ENCODE results near the gene ADGRD1. TPM values are rescaled to one million over a fixed set of nuclear protein-coding genes. Genes with fewer than 3 reads are reported as not detected.

Gene ADGRD1
- total and polyA plus RNA-seq, 12 donors = 0.87 to 6.0 (median 1.6) TPM

GRCh38 chr12:130924966-130925665 is 28.6 kb upstream of the ADGRD1 start:
- Histone ChIP-seq H3K9me3 (replicated peaks in 1 of 3) (no peaks in the 10 kb centered on the region), H3K36me3 (replicated peaks in 1 of 2) (no peaks in the 10 kb centered on the region), H3K27me3 (peaks cover 12% of the 10 kb centered on the region), H3K27ac (no peak overlapping the region), H3K4me3 (no peak overlapping the region), H3K4me1 (replicated peaks in 1 of 2) (no peaks in the 10 kb centered on the region)
- intact Hi-C loops (cut with DNase I) = no loop called here
- 63 to 82% (median 80%) methylated on average over 9 to 23 of the region's 23 CpGs for WGBS, 4 donors
- TF ChIP-seq POLR2A (IDR thresholded peaks at IDR 0.05) = no peak
- TF ChIP-seq, protein P1, sequence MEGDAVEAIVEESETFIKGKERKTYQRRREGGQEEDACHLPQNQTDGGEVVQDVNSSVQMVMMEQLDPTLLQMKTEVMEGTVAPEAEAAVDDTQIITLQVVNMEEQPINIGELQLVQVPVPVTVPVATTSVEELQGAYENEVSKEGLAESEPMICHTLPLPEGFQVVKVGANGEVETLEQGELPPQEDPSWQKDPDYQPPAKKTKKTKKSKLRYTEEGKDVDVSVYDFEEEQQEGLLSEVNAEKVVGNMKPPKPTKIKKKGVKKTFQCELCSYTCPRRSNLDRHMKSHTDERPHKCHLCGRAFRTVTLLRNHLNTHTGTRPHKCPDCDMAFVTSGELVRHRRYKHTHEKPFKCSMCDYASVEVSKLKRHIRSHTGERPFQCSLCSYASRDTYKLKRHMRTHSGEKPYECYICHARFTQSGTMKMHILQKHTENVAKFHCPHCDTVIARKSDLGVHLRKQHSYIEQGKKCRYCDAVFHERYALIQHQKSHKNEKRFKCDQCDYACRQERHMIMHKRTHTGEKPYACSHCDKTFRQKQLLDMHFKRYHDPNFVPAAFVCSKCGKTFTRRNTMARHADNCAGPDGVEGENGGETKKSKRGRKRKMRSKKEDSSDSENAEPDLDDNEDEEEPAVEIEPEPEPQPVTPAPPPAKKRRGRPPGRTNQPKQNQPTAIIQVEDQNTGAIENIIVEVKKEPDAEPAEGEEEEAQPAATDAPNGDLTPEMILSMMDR (IDR thresholded peaks at IDR 0.05) = no peak
- no peak for DNase-seq

DNA sequence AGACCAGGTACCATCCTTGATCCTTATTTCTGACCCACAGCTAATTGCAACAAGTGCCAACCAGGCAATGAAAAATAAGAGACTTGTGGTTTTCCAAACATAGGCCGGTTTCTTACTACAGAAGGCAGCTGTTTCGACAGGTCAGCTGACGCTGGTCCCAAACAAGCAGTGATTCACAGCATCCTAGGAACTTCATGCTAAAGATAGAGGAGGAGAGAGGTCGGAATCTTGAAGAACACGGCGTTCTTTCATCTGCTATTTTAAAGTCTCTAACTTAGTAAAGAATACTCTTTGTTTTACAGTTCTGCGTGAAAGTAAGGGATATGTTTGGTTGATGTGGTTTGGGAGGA is 28.1 kb upstream of the ADGRD1 start:
- no peak for TF ChIP-seq POLR2A (IDR thresholded peaks at IDR 0.05)
- TF ChIP-seq, protein P1 (IDR thresholded peaks at IDR 0.05) = no peak
- H3K27ac ChIP-seq = no peak overlapping the region
- no peaks in the 10 kb centered on the region for H3K9me3 ChIP-seq (replicated peaks in 1 of 3)
- DNase-seq = no peak
- intact Hi-C loops (cut with DNase I) = no loop called here
- no peaks in the 10 kb centered on the region for H3K36me3 ChIP-seq (replicated peaks in 1 of 2)
- peaks cover 12% of the 10 kb centered on the region for H3K27me3 ChIP-seq
- no peaks in the 10 kb centered on the region for H3K4me1 ChIP-seq (replicated peaks in 1 of 2)
- WGBS, 4 donors = 46 to 71% (median 68%) methylated on average over 7 of the region's 7 CpGs
- H3K4me3 ChIP-seq = no peak overlapping the region

- no peaks in the 10 kb centered on the region for H3K36me3 ChIP-seq (replicated peaks in 1 of 2)
- peaks cover 5% of the 10 kb centered on the region for H3K27me3 ChIP-seq
- H3K4me1 ChIP-seq (replicated peaks in 1 of 2) = no peaks in the 10 kb centered on the region
- no peak overlapping the region for H3K27ac ChIP-seq
- no peak overlapping the region for H3K4me3 ChIP-seq
- no peak for TF ChIP-seq POLR2A (IDR thresholded peaks at IDR 0.05)
- TF ChIP-seq, protein P1 (IDR thresholded peaks at IDR 0.05) = no peak
- H3K9me3 ChIP-seq (replicated peaks in 1 of 3) = no peaks in the 10 kb centered on the region
- DNase-seq = no peak
- intact Hi-C loops (cut with DNase I) = no loop called here
- WGBS, 4 donors = 64 to 72% (median 67%) methylated on average over 8 of the region's 8 CpGs
These were observed 24.3 kb upstream of the ADGRD1 start for GRCh38 chr12:130929363-130929762.

DNA sequence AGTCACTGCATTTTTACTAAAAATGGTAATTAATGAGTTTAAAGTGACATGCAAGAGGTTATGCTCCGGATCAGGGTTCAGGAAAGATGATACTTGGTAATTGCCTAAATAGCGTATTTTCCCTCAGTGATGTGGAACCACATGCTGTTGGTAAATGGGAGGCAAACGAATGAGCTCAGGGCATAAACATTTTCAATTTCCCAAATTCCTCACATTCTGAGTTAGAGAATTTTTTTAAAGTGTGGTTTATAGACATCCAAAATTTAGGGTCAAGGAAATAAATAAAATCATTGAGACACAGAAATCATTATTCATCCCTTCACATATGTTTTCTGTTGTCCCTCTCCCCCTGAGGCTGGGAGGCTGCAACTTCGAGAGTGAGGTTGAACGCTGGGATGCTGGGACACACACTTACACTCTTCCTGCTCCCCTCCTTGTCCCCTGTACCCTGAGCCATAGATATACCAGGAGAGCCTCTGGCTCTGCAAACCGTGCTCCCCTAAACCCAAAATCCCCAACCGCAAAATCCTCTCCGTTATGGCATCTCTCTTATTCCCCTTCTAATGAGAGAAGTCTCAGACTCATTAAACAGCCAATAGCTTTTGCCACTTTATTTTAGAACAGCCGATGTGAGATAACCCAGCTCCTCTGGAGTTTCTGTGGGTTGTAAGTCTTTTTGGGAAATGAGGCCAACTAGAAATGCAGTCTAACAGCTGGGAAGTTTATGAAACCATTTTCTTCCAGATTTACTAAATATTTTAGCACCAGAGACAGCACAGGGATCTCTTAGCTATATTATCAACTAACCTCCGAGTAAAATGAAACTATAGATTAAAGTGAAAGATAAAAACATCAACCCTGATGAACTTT is 21.4 kb upstream of the ADGRD1 start:
- no peak for DNase-seq
- intact Hi-C loops (cut with DNase I) = no loop called here
- no peaks in the 10 kb centered on the region for H3K4me1 ChIP-seq (replicated peaks in 1 of 2)
- WGBS, 4 donors = 52 to 63% (median 59%) methylated on average over 10 of the region's 10 CpGs
- no peaks in the 10 kb centered on the region for H3K36me3 ChIP-seq (replicated peaks in 1 of 2)
- no peak for TF ChIP-seq POLR2A (IDR thresholded peaks at IDR 0.05)
- TF ChIP-seq, protein P1 (IDR thresholded peaks at IDR 0.05) = no peak
- no peak overlapping the region for H3K27ac ChIP-seq
- H3K27me3 ChIP-seq = peaks cover 5% of the 10 kb centered on the region
- no peaks in the 10 kb centered on the region for H3K9me3 ChIP-seq (replicated peaks in 1 of 3)
- H3K4me3 ChIP-seq = no peak overlapping the region
